CD4-positive, CD25-positive, alpha-beta regulatory T cell (primary cell): ENCODE results near the gene TOMM70. TPM values are rescaled to one million over a fixed set of nuclear protein-coding genes. Genes with fewer than 3 reads are reported as not detected.
"Not testable (repeated sequence)": the region's sequence is repeated elsewhere in the genome, so short reads cannot be mapped to it uniquely, and the experiment has no call there.

Source experiments
- ATAC-seq, 2 donors: fragments of 150-1000 bp; cut with Tn5 transposase; one replicate each; pipeline ENCODE4 v1.10.0; 2021; ENCODE audit warnings: low read depth in 2 of 2, moderate number of reproducible peaks in 2 of 2, moderate library complexity in 1 of 2
- DNase-seq, 3 donors: peaks; one replicate each; pipeline versions ENCODE4 v3.0.0 to v3.0.0-alpha.2; 2012 to 2022; ENCODE audit warnings: mixed read lengths in 1 of 3
- H3K27ac ChIP-seq: one replicate; pipeline ENCODE4 v1.7.0; 2013; ENCODE audit warnings: mild to moderate bottlenecking, low read length; ENCODE audit not compliant: insufficient read depth, poor library complexity, severe bottlenecking
- H3K27me3 ChIP-seq: one replicate; pipeline ENCODE4 v1.7.0; 2013; ENCODE audit warnings: low read length; ENCODE audit not compliant: control insufficient read depth, insufficient read depth
- H3K36me3 ChIP-seq: one replicate; pipeline ENCODE4 v1.7.0; 2013; ENCODE audit warnings: mild to moderate bottlenecking, low read length, moderate library complexity; ENCODE audit not compliant: control insufficient read depth, insufficient read depth
- H3K4me1 ChIP-seq: 2 replicates; pipeline ENCODE4 v1.7.0; 2013; ENCODE audit warnings: mild to moderate bottlenecking, low read length; ENCODE audit not compliant: insufficient read depth, control insufficient read depth, poor library complexity, severe bottlenecking
- H3K4me3 ChIP-seq: one replicate; pipeline ENCODE4 v1.7.0; 2013; ENCODE audit warnings: low read depth, mild to moderate bottlenecking, low read length, moderate library complexity
- H3K9me3 ChIP-seq, 2 experiments: 1 replicate in 1 of 2; 2 replicates in 1 of 2; pipeline ENCODE4 v1.7.0; 2013; ENCODE audit warnings: low read length in 2 of 2, mild to moderate bottlenecking in 1 of 2, moderate library complexity in 1 of 2; ENCODE audit not compliant: control insufficient read depth in 2 of 2
- H3K27ac Mint-ChIP-seq, 3 donors: one replicate each; pipeline ENCODE4 v1.8.0; 2020 to 2022; ENCODE audit warnings: mild to moderate bottlenecking in 3 of 3, mixed read lengths in 3 of 3, moderate library complexity in 2 of 3
- H3K27me3 Mint-ChIP-seq: one replicate; pipeline ENCODE4 v1.8.0; 2022; ENCODE audit warnings: mild to moderate bottlenecking, mixed read lengths
- H3K36me3 Mint-ChIP-seq: one replicate; pipeline ENCODE4 v1.8.0; 2020; ENCODE audit warnings: mixed read lengths
- H3K4me1 Mint-ChIP-seq, 4 donors: one replicate each; pipeline ENCODE4 v1.8.0; 2020 to 2022; ENCODE audit warnings: mixed read lengths in 4 of 4, mild to moderate bottlenecking in 1 of 4
- H3K4me3 Mint-ChIP-seq, 4 donors: one replicate each; pipeline ENCODE4 v1.8.0; 2020 to 2022; ENCODE audit warnings: mild to moderate bottlenecking in 4 of 4, mixed read lengths in 4 of 4, moderate library complexity in 3 of 4
- H3K9me3 Mint-ChIP-seq, 7 donors: one replicate each; pipeline ENCODE4 v1.8.0; 2020 to 2022; ENCODE audit warnings: mixed read lengths in 7 of 7, mild to moderate bottlenecking in 3 of 7, moderate library complexity in 2 of 7
- polyA plus RNA-seq, 4 donors: library from polyadenylated mRNA; unstranded; fragments of 300-500 nt; fragmentation: Illumina TruSeq; gene quantifications; one replicate each; pipeline ENCODE4 v1.2.3, GENCODE V29; 2021
- total RNA-seq: library from RNA; stranded (reverse); gene quantifications from one replicate; pipeline ENCODE4 v1.2.3, GENCODE V29; 2022

The TOMM70 gene
- total and polyA plus RNA-seq, 5 donors from 2014 or later, result 12.4 to 26.0 (median 17.4) TPM

GRCh38 chr3:100360757-100361496 is 40.0 kb downstream of the TOMM70 start:
- H3K4me1 ChIP-seq, result no peaks in the 10 kb centered on the region
- no peak for DNase-seq
- Mint-ChIP-seq H3K36me3 (peaks cover 44% of the 10 kb centered on the region), H3K4me1 (peaks cover 0 to 4% (median 0%) of the 10 kb centered on the region in 4 donors), H3K27me3 (no peaks in the 10 kb centered on the region), H3K27ac (peak overlapping the region in 2 of 3 donors; percentile 4 to 10), H3K9me3 (peaks cover 0 to 4% (median 0%) of the 10 kb centered on the region in 7 donors), H3K4me3 (no peak overlapping the region)
- H3K27ac ChIP-seq, result no peak overlapping the region
- no peaks in the 10 kb centered on the region for H3K9me3 ChIP-seq
- H3K36me3 ChIP-seq, result peaks cover 30% of the 10 kb centered on the region
- H3K4me3 ChIP-seq, result no peak overlapping the region
- no peak for ATAC-seq
- no peaks in the 10 kb centered on the region for H3K27me3 ChIP-seq

- Mint-ChIP-seq H3K27ac (peak overlapping the region in 2 of 3 donors; percentile 5 to 47), H3K36me3 (peaks cover 41% of the 10 kb centered on the region), H3K27me3 (no peaks in the 10 kb centered on the region), H3K9me3 (peaks cover 0 to 4% (median 0%) of the 10 kb centered on the region in 7 donors), H3K4me3 (no peak overlapping the region), H3K4me1 (peaks cover 0 to 4% (median 0%) of the 10 kb centered on the region in 4 donors)
- Histone ChIP-seq H3K9me3 (no peaks in the 10 kb centered on the region), H3K27me3 (no peaks in the 10 kb centered on the region), H3K4me1 (no peaks in the 10 kb centered on the region), H3K36me3 (peaks cover 35% of the 10 kb centered on the region), H3K4me3 (no peak overlapping the region), H3K27ac (no peak overlapping the region)
- no peak for DNase-seq
- ATAC-seq, result no peak
Observed at GRCh38 chr3:100359035-100359434, 41.9 kb downstream of the TOMM70 start.

GRCh38 chr3:100358413-100358812 is 42.5 kb downstream of the TOMM70 start:
- Histone ChIP-seq H3K36me3 (peaks cover 37% of the 10 kb centered on the region), H3K4me3 (no peak overlapping the region), H3K4me1 (no peaks in the 10 kb centered on the region), H3K27ac (no peak overlapping the region), H3K9me3 (no peaks in the 10 kb centered on the region), H3K27me3 (no peaks in the 10 kb centered on the region)
- Mint-ChIP-seq H3K36me3 (peaks cover 37% of the 10 kb centered on the region), H3K27me3 (no peaks in the 10 kb centered on the region), H3K27ac (peak overlapping the region in 1 of 3 donors; percentile 47), H3K4me3 (no peak overlapping the region), H3K9me3 (peaks cover 0 to 4% (median 0%) of the 10 kb centered on the region in 7 donors), H3K4me1 (peaks cover 0 to 4% (median 0%) of the 10 kb centered on the region in 4 donors)
- DNase-seq (no peak), ATAC-seq (no peak)

- Mint-ChIP-seq H3K4me1 (peaks cover 0 to 4% (median 0%) of the 10 kb centered on the region in 4 donors), H3K27me3 (no peaks in the 10 kb centered on the region), H3K27ac (no peak overlapping the region), H3K9me3 (peaks cover 0 to 1% (median 0%) of the 10 kb centered on the region in 7 donors), H3K36me3 (peaks cover 40% of the 10 kb centered on the region), H3K4me3 (no peak overlapping the region)
- H3K36me3 ChIP-seq, result peaks cover 47% of the 10 kb centered on the region
- no peak overlapping the region for H3K27ac ChIP-seq
- H3K4me3 ChIP-seq, result no peak overlapping the region
- ATAC-seq, result no peak
- H3K9me3 ChIP-seq, result no peaks in the 10 kb centered on the region
- no peak for DNase-seq
- no peaks in the 10 kb centered on the region for H3K4me1 ChIP-seq
- no peaks in the 10 kb centered on the region for H3K27me3 ChIP-seq
Observed at GRCh38 chr3:100354850-100355249, 46.0 kb downstream of the TOMM70 start.

- no peak for ATAC-seq
- Mint-ChIP-seq H3K27ac (peak overlapping the region in 2 of 3 donors; percentile 26 to 33), H3K9me3 (peaks cover 0 to 1% (median 0%) of the 10 kb centered on the region in 7 donors), H3K27me3 (no peaks in the 10 kb centered on the region), H3K36me3 (peaks cover 46% of the 10 kb centered on the region), H3K4me1 (peaks cover 0 to 2% (median 0%) of the 10 kb centered on the region in 4 donors), H3K4me3 (no peak overlapping the region)
- Histone ChIP-seq H3K9me3 (no peaks in the 10 kb centered on the region), H3K4me1 (no peaks in the 10 kb centered on the region), H3K27ac (no peak overlapping the region), H3K4me3 (no peak overlapping the region), H3K36me3 (peaks cover 66% of the 10 kb centered on the region), H3K27me3 (no peaks in the 10 kb centered on the region)
- no peak for DNase-seq
Observed at GRCh38 chr3:100352296-100353231, 48.3 kb downstream of the TOMM70 start.

- H3K36me3 Mint-ChIP-seq, result peaks cover 46% of the 10 kb centered on the region
- DNase-seq, ATAC-seq, H3K9me3 Mint-ChIP-seq, H3K4me3 ChIP-seq, H3K4me1 ChIP-seq, H3K27me3 Mint-ChIP-seq, H3K4me3 Mint-ChIP-seq, H3K4me1 Mint-ChIP-seq, H3K27me3 ChIP-seq, H3K9me3 ChIP-seq, H3K27ac ChIP-seq: not testable (repeated sequence)
- H3K36me3 ChIP-seq, result peaks cover 64% of the 10 kb centered on the region
- peak overlapping the region in 1 of 3 donors; percentile 33 for H3K27ac Mint-ChIP-seq
Observed at GRCh38 chr3:100351770-100352169, 49.1 kb downstream of the TOMM70 start.

GRCh38 chr3:100348727-100349126 is 52.2 kb downstream of the TOMM70 start:
- H3K27ac Mint-ChIP-seq, result no peak overlapping the region
- no peak for DNase-seq
- no peak overlapping the region for H3K4me3 ChIP-seq
- peaks cover 0 to 1% (median 0%) of the 10 kb centered on the region in 7 donors for H3K9me3 Mint-ChIP-seq
- peaks cover 4 to 6% (median 5%) of the 10 kb centered on the region in 4 donors for H3K4me1 Mint-ChIP-seq
- H3K4me3 Mint-ChIP-seq, result no peak overlapping the region
- no peaks in the 10 kb centered on the region for H3K9me3 ChIP-seq
- no peak for ATAC-seq
- no peaks in the 10 kb centered on the region for H3K4me1 ChIP-seq
- H3K27ac ChIP-seq, result no peak overlapping the region
- no peaks in the 10 kb centered on the region for H3K27me3 ChIP-seq
- peaks cover 60% of the 10 kb centered on the region for H3K36me3 ChIP-seq
- peaks cover 55% of the 10 kb centered on the region for H3K36me3 Mint-ChIP-seq
- H3K27me3 Mint-ChIP-seq, result no peaks in the 10 kb centered on the region
